ENCODE measurements around the gene SLIT3. TPM values are rescaled to one million over a fixed set of nuclear protein-coding genes. Genes with fewer than 3 reads are reported as not detected.

The SLIT3 gene
- polyA plus RNA-seq, 1 of the 3 experiments (the other 2 are of a cell fraction), result 119 TPM

DNA sequence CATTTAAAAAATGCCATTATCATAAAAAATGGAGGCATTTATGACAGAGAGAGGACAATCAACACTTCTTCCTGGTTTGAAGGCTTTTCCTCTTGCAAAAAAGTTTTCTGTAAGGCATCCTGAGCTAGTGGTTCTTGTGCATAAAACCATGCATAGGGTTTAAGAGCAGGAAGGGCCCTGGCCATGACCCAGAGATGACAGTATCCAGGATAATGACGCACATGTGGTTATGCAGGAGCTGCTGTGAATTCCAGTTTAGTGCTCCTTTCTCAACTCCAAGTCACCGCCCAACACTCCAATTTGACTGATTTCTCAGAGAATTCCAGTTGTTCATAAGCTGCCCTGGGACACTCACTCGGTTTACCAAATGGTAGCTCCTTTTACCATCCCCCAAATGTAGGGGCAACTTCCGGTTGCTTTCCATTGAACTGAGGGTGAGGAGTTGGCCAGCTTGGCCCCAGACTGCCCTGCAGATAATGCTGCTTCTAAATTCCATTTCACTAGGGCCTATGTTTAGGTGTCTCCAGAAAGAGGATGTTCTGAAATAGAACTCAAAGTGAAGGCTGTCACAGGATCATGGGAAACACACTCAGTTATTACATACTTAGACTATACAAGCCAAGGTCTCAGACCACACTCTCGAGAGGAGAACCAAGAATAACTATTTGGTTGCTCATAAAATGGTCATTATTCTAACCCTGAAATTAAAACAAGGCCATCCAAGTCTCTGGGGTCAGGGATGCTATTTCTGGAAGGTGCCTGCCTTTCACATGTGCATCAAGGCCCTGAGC is 179.1 kb downstream of the SLIT3 start:
- Histone ChIP-seq H3F3A (replicated peaks; ENCODE audit: insufficient read depth) (no peaks in the 10 kb centered on the region), H3K9me3 (no peaks in the 10 kb centered on the region), H3K4me2 (no peak overlapping the region), H4K20me1 (ENCODE audit: insufficient read depth) (no peaks in the 10 kb centered on the region), H2AFZ (ENCODE audit: low read depth) (no peak overlapping the region), H3K4me3 (ENCODE audit: low read depth in 2 of 2, low read length in 1 of 2) (no peak overlapping the region), H3K27me3 (ENCODE audit: insufficient read depth) (no peaks in the 10 kb centered on the region), H3K9me2 (no peaks in the 10 kb centered on the region), H3K4me1 (ENCODE audit: control insufficient read depth in 1 of 2, insufficient read depth in 2 of 2, low read depth in 1 of 2, low read length in 1 of 2) (peaks cover 0 to 16% of the 10 kb centered on the region in 2 experiments; a peak in 1 of 4 replicates), H3K36me3 (replicated peaks in 1 of 2; ENCODE audit: control insufficient read depth in 1 of 2, insufficient read depth in 2 of 2, low read length in 1 of 2) (peaks cover 21 to 46% of the 10 kb centered on the region in 2 experiments), H3K9ac (no peak overlapping the region), H3K27ac (ENCODE audit: low read depth in 2 of 2, low read length in 1 of 2) (no peak overlapping the region), H3K79me2 (ENCODE audit: insufficient read depth) (no peaks in the 10 kb centered on the region; the same call in 1 of the 2 replicates)
- WGBS (ENCODE audit: low lambda C conversion rate), result 92% methylated on average over 5 of the region's 5 CpGs
- ChIA-PET CTCF (interaction anchor here (1.6 kb wide), 1 partner anchor 10 kb away, joined by 7 read pairs; no protein-coding TSS in a partner anchor), POLR2A (interaction anchor here (1.2 kb wide), 1 partner anchor 12 kb away, joined by 3 read pairs; no protein-coding TSS in a partner anchor)
- TF ChIP-seq FOXM1 (IDR thresholded peaks at IDR 0.05; ENCODE audit: low read depth) (no peak), SIN3A (IDR thresholded peaks at IDR 0.05; ENCODE audit: borderline replicate concordance, low read depth, low read length) (no peak), RFX5 (IDR thresholded peaks at IDR 0.05; ENCODE audit: low read length) (no peak), YY1 (IDR thresholded peaks at IDR 0.05; ENCODE audit: low read depth) (no peak), EP300 (IDR thresholded peaks at IDR 0.05; ENCODE audit: borderline replicate concordance in 1 of 2, low read depth in 1 of 2, low read length in 1 of 2) (no peak), TAF1 (IDR thresholded peaks at IDR 0.05; ENCODE audit: borderline replicate concordance, low read depth, low read length) (no peak), GABPA (IDR thresholded peaks at IDR 0.05; ENCODE audit: low read depth) (no peak), RCOR1 (IDR thresholded peaks at IDR 0.05; ENCODE audit: low read length) (no peak), MEF2A (IDR thresholded peaks at IDR 0.05; ENCODE audit: borderline replicate concordance, low read depth) (no peak)
- TF ChIP-seq, protein P1, sequence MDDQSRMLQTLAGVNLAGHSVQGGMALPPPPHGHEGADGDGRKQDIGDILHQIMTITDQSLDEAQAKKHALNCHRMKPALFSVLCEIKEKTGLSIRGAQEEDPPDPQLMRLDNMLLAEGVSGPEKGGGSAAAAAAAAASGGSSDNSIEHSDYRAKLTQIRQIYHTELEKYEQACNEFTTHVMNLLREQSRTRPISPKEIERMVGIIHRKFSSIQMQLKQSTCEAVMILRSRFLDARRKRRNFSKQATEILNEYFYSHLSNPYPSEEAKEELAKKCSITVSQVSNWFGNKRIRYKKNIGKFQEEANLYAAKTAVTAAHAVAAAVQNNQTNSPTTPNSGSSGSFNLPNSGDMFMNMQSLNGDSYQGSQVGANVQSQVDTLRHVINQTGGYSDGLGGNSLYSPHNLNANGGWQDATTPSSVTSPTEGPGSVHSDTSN (IDR thresholded peaks at IDR 0.05), result no peak
- TF ChIP-seq, protein P2, sequence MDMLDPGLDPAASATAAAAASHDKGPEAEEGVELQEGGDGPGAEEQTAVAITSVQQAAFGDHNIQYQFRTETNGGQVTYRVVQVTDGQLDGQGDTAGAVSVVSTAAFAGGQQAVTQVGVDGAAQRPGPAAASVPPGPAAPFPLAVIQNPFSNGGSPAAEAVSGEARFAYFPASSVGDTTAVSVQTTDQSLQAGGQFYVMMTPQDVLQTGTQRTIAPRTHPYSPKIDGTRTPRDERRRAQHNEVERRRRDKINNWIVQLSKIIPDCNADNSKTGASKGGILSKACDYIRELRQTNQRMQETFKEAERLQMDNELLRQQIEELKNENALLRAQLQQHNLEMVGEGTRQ (IDR thresholded peaks at IDR 0.05; ENCODE audit: borderline replicate concordance, low read depth, low read length), result no peak
- DNase-seq, result no peak

DNA sequence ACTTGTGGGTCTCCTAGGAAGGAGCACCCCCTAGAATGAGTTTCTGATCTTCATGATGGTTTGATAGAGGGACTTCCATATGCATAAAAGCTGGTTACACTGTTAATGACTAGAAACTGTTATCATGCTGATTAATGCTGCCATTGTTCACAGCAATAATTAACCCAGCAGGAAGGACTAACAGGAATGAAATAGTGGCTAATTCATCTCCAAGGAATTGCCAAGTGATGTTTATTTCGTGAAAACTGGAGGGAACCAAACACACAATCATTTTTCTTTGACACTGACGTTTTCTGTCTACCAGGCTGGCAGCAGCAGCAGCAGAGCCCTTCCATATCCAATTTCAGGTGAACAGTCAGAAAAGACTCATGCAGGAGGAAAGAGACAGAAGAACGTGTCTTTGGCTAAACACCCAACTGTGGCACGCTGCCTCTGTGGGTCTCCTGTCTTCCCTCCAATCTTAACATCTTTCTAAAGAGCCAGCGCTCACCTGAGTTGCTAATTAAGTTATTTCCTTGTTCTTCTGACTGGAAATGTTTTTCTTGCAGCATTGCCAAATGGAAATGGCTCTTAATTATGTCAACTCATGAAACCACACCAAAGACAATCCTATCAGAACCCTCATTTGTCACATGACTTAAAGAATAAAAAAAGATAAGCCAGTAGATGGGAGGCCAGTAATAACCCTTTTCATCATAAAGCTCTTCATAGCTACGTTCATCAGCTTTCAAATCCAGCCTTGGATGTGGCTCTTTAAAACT is 181.5 kb downstream of the SLIT3 start:
- Histone ChIP-seq H3K27ac (ENCODE audit: low read depth in 2 of 2, low read length in 1 of 2) (peak overlapping the region in 1 of 2 experiments; percentile 34; a peak in 1 of 4 replicates), H3K4me1 (ENCODE audit: control insufficient read depth in 1 of 2, insufficient read depth in 2 of 2, low read depth in 1 of 2, low read length in 1 of 2) (peaks cover 0 to 33% of the 10 kb centered on the region in 2 experiments; a peak in 2 of 4 replicates), H3K36me3 (replicated peaks in 1 of 2; ENCODE audit: control insufficient read depth in 1 of 2, insufficient read depth in 2 of 2, low read length in 1 of 2) (peaks cover 16 to 35% of the 10 kb centered on the region in 2 experiments), H3K4me3 (ENCODE audit: low read depth in 2 of 2, low read length in 1 of 2) (no peak overlapping the region), H3F3A (replicated peaks; ENCODE audit: insufficient read depth) (no peaks in the 10 kb centered on the region), H3K27me3 (ENCODE audit: insufficient read depth) (no peaks in the 10 kb centered on the region), H3K4me2 (no peak overlapping the region), H3K9me3 (no peaks in the 10 kb centered on the region), H4K20me1 (ENCODE audit: insufficient read depth) (no peaks in the 10 kb centered on the region), H2AFZ (ENCODE audit: low read depth) (no peak overlapping the region), H3K79me2 (ENCODE audit: insufficient read depth) (no peaks in the 10 kb centered on the region; the same call in 1 of the 2 replicates), H3K9ac (no peak overlapping the region), H3K9me2 (no peaks in the 10 kb centered on the region)
- TF ChIP-seq SMC3 (IDR thresholded peaks at IDR 0.05; ENCODE audit: low read depth, low read length), result no peak
- TF ChIP-seq NFIC (IDR thresholded peaks at IDR 0.05; ENCODE audit: borderline replicate concordance), result no peak
- no peak for TF ChIP-seq NRF1 (IDR thresholded peaks at IDR 0.05; ENCODE audit: low read depth, low read length)
- no peak for TF ChIP-seq JUND (IDR thresholded peaks at IDR 0.05)
- TF ChIP-seq TEAD4 (IDR thresholded peaks at IDR 0.05; ENCODE audit: borderline replicate concordance, insufficient read depth), result no peak
- TF ChIP-seq, protein P2 (IDR thresholded peaks at IDR 0.05; ENCODE audit: borderline replicate concordance, low read depth, low read length), result no peak
- TF ChIP-seq, protein P3, sequence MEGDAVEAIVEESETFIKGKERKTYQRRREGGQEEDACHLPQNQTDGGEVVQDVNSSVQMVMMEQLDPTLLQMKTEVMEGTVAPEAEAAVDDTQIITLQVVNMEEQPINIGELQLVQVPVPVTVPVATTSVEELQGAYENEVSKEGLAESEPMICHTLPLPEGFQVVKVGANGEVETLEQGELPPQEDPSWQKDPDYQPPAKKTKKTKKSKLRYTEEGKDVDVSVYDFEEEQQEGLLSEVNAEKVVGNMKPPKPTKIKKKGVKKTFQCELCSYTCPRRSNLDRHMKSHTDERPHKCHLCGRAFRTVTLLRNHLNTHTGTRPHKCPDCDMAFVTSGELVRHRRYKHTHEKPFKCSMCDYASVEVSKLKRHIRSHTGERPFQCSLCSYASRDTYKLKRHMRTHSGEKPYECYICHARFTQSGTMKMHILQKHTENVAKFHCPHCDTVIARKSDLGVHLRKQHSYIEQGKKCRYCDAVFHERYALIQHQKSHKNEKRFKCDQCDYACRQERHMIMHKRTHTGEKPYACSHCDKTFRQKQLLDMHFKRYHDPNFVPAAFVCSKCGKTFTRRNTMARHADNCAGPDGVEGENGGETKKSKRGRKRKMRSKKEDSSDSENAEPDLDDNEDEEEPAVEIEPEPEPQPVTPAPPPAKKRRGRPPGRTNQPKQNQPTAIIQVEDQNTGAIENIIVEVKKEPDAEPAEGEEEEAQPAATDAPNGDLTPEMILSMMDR (IDR thresholded peaks at IDR 0.05), result no peak
- TF ChIP-seq, protein P4, sequence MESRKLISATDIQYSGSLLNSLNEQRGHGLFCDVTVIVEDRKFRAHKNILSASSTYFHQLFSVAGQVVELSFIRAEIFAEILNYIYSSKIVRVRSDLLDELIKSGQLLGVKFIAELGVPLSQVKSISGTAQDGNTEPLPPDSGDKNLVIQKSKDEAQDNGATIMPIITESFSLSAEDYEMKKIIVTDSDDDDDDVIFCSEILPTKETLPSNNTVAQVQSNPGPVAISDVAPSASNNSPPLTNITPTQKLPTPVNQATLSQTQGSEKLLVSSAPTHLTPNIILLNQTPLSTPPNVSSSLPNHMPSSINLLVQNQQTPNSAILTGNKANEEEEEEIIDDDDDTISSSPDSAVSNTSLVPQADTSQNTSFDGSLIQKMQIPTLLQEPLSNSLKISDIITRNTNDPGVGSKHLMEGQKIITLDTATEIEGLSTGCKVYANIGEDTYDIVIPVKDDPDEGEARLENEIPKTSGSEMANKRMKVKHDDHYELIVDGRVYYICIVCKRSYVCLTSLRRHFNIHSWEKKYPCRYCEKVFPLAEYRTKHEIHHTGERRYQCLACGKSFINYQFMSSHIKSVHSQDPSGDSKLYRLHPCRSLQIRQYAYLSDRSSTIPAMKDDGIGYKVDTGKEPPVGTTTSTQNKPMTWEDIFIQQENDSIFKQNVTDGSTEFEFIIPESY (IDR thresholded peaks at IDR 0.05; ENCODE audit: borderline replicate concordance, low read depth), result no peak
- no peak for DNase-seq
- 89% methylated on average over 6 of the region's 6 CpGs for WGBS (ENCODE audit: low lambda C conversion rate)
- ChIA-PET POLR2A (no interaction called here), CTCF (no interaction called here)

Measured in SK-N-SH (cell line).